Globus pallidus (tissue), 1 donor: ENCODE results near the gene PSAP.

Experiments used
- DNase-seq: peaks from one replicate; pipeline ENCODE4 v3.0.0-alpha.2; 2015; ENCODE audit warnings: low spot score

PSAP gene

GRCh38 chr10:71766717-71767419, 84.2 kb downstream of the PSAP start:
- DNase-seq: no peak
